Bronchial epithelial cell (primary cell): Measurements from ENCODE around the gene GALNT10. TPM values are rescaled to one million over a fixed set of nuclear protein-coding genes. Genes with fewer than 3 reads are reported as not detected.

Experiments
- DNase-seq: peaks from one replicate; pipeline ENCODE4 v3.0.0-alpha.2; 2010; ENCODE audit warnings: low read depth
- FAIRE-seq: peaks from 2 replicates; lab custom pipeline; 2011; peaks lifted over from hg19 to GRCh38; lab: Jason Lieb, UNC
- H3K27me3 ChIP-seq: 2 replicates; pipeline ENCODE4 v1.5.1; 2011; ENCODE audit warnings: low read length; ENCODE audit not compliant: control insufficient read depth, insufficient read depth
- H3K36me3 ChIP-seq: 2 replicates; pipeline ENCODE4 v1.5.1; 2011; ENCODE audit warnings: low read length; ENCODE audit not compliant: control insufficient read depth, insufficient read depth
- H3K4me3 ChIP-seq: 2 replicates; pipeline ENCODE4 v1.5.1; 2011; ENCODE audit warnings: mild to moderate bottlenecking, low read depth, low read length, control low read depth
- CTCF ChIP-seq: IDR thresholded peaks from 2 replicates; pipeline ENCODE4 v1.5.1; 2011; ENCODE audit warnings: mild to moderate bottlenecking, moderate library complexity, low read length, control low read depth, inconsistent platforms; ENCODE audit not compliant: insufficient read depth, severe bottlenecking
- total RNA-seq: library from RNA; depleted of rRNA; stranded (reverse); fragments of >200 nt; gene quantifications from 2 replicates; pipeline ENCODE4 v1.2.1, GENCODE V29; 2014

GALNT10 gene
- total RNA-seq, 1 donor from 2014 or later: 3.9 TPM

- Histone ChIP-seq H3K27me3 (no peaks in the 10 kb centered on the region), H3K4me3 (no peak overlapping the region), H3K36me3 (no peaks in the 10 kb centered on the region)
- TF ChIP-seq CTCF: no peak
- DNase-seq: peak; percentile 81
- FAIRE-seq: no peak
Measured at GRCh38 chr5:154287136-154287535, 96.6 kb downstream of the GALNT10 start.

- H3K4me3 ChIP-seq: no peak overlapping the region
- H3K36me3 ChIP-seq: no peaks in the 10 kb centered on the region
- H3K27me3 ChIP-seq: no peaks in the 10 kb centered on the region
- TF ChIP-seq CTCF: no peak
- FAIRE-seq (no peak), DNase-seq (no peak)
Measured at GRCh38 chr5:154288145-154288544, 97.6 kb downstream of the GALNT10 start.

GRCh38 chr5:154291917-154292316 lies 101.4 kb downstream of the GALNT10 start:
- H3K4me3 ChIP-seq: no peak overlapping the region
- FAIRE-seq: no peak

GRCh38 chr5:154293219-154293618 lies 102.7 kb downstream of the GALNT10 start:
- no peak for FAIRE-seq
- TF ChIP-seq CTCF: no peak
- no peak overlapping the region for H3K4me3 ChIP-seq

More at GRCh38 chr5:154291917-154292316, 101.4 kb downstream of the GALNT10 start:
- no peak for TF ChIP-seq CTCF
- no peaks in the 10 kb centered on the region for H3K36me3 ChIP-seq
- H3K27me3 ChIP-seq: no peaks in the 10 kb centered on the region
- no peak for DNase-seq

GRCh38 chr5:154295551-154295950 lies 105.0 kb downstream of the GALNT10 start:
- Histone ChIP-seq H3K36me3 (no peaks in the 10 kb centered on the region), H3K27me3 (no peaks in the 10 kb centered on the region), H3K4me3 (no peak overlapping the region)
- no peak for TF ChIP-seq CTCF
- DNase-seq (no peak), FAIRE-seq (no peak)

More at GRCh38 chr5:154293219-154293618, 102.7 kb downstream of the GALNT10 start:
- no peaks in the 10 kb centered on the region for H3K27me3 ChIP-seq
- no peak for DNase-seq
- H3K36me3 ChIP-seq: no peaks in the 10 kb centered on the region

- H3K4me3 ChIP-seq: no peak overlapping the region
Measured at GRCh38 chr5:154296525-154297159, 106.1 kb downstream of the GALNT10 start.

More at GRCh38 chr5:154296525-154297159, 106.1 kb downstream of the GALNT10 start:
- peak; percentile 93 for DNase-seq
- TF ChIP-seq CTCF: no peak
- H3K36me3 ChIP-seq: no peaks in the 10 kb centered on the region
- FAIRE-seq: peak; percentile 79
- no peaks in the 10 kb centered on the region for H3K27me3 ChIP-seq
